Stomach (tissue), 9 donors: ENCODE data around the gene KRTAP4-2. TPM values are rescaled to one million over a fixed set of nuclear protein-coding genes. Genes with fewer than 3 reads are reported as not detected.

Experiments used
- DNase-seq, 2 donors: peaks; one replicate each; pipeline versions ENCODE4 v3.0.0 to v3.0.0-alpha.2; 2013 to 2019
- H3K27ac ChIP-seq, 5 donors: fragments of 200-600 bp in 4 of 5; sonication (generic) in 4 of 5; one replicate each; pipeline ENCODE4 v1.5.1; 2013 to 2019; ENCODE audit warnings: mild to moderate bottlenecking in 1 of 5, moderate library complexity in 1 of 5
- H3K27me3 ChIP-seq, 3 donors: fragments of 200-600 bp; sonication (generic); one replicate each; pipeline ENCODE4 v1.5.1; 2017 to 2019; ENCODE audit warnings: mixed run types in 1 of 3
- H3K36me3 ChIP-seq, 4 donors: fragments of 200-600 bp; sonication (generic); 1 replicate in 3 of 4; 2 replicates in 1 of 4; pipeline ENCODE4 v1.5.1; 2016 to 2019
- H3K4me1 ChIP-seq, 4 donors: fragments of 200-600 bp; sonication (generic); one replicate each; pipeline ENCODE4 v1.5.1; 2016 to 2019
- H3K4me3 ChIP-seq, 4 donors: fragments of 200-600 bp; sonication (generic) in 3 of 4; one replicate each; pipeline ENCODE4 v1.5.1; 2016 to 2019; ENCODE audit warnings: mild to moderate bottlenecking in 1 of 4
- H3K9me3 ChIP-seq, 4 donors: fragments of 200-600 bp; sonication (generic); one replicate each; pipeline ENCODE4 v1.5.1; 2016 to 2019
- EP300 ChIP-seq: sonication (generic); formaldehyde crosslinking; IDR thresholded peaks from one replicate; pipeline ENCODE4 v1.6.1; 2017; ENCODE audit warnings: antibody characterized with exemption
- POLR2A ChIP-seq, 4 donors: fragments of 450-650 bp; IDR thresholded peaks; one replicate each; pipeline ENCODE4 v1.6.1; 2016; ENCODE audit warnings: antibody characterized with exemption in 4 of 4, control low read depth in 2 of 4, mild to moderate bottlenecking in 1 of 4, moderate library complexity in 1 of 4
- POLR2AphosphoS5 ChIP-seq, 3 donors: sonication (generic); formaldehyde crosslinking; IDR thresholded peaks; one replicate each; pipeline ENCODE4 v1.6.1; 2016; ENCODE audit warnings: antibody characterized with exemption in 3 of 3
- WGBS, 5 donors: extraction: QIAGEN DNeasy Blood & Tissue Kit in 3 of 5; methylation state at CpG; one replicate each; pipeline versions ENCODE4 v1.1.5 to v1.1.7; 2013 to 2018; 5-methylcytosine and 5-hydroxymethylcytosine counted together
- intact Hi-C: fragments of 100-400 bp; cut with DNase I; formaldehyde crosslinking; loops from one replicate; pipeline ENCODE4 v1.15.1; 2023; ENCODE audit warnings: low total_unique reads
- polyA plus RNA-seq, 3 donors: library from polyadenylated mRNA; stranded (reverse); fragments of 200-250 nt; gene quantifications; one replicate each; pipeline ENCODE4 v1.2.3, GENCODE V29; 2013
- total RNA-seq, 5 donors: library from RNA; depleted of rRNA; stranded (reverse); fragments of >200 nt; gene quantifications; one replicate each; pipeline versions ENCODE4 v1.1.0 to v1.2.3, GENCODE V29; 2014 to 2016
- TF ChIP-seq, protein P1 (sequence below), 7 experiments: fragments of 450-650 bp in 4 of 7; fragments of 200-600 bp in 3 of 7; sonication (generic) in 3 of 7; IDR thresholded peaks; one replicate each; pipeline ENCODE4 v1.5.1; 2016 to 2019; ENCODE audit warnings: antibody characterized with exemption in 7 of 7, control low read depth in 2 of 7, mild to moderate bottlenecking in 1 of 7
- donor health status: healthy with polysubstance abuse.
- donor health status: Bipolar disorder and iron deficiency.
- donor health status: healthy.

The KRTAP4-2 gene
- total and polyA plus RNA-seq, 8 donors, result not detected

DNA sequence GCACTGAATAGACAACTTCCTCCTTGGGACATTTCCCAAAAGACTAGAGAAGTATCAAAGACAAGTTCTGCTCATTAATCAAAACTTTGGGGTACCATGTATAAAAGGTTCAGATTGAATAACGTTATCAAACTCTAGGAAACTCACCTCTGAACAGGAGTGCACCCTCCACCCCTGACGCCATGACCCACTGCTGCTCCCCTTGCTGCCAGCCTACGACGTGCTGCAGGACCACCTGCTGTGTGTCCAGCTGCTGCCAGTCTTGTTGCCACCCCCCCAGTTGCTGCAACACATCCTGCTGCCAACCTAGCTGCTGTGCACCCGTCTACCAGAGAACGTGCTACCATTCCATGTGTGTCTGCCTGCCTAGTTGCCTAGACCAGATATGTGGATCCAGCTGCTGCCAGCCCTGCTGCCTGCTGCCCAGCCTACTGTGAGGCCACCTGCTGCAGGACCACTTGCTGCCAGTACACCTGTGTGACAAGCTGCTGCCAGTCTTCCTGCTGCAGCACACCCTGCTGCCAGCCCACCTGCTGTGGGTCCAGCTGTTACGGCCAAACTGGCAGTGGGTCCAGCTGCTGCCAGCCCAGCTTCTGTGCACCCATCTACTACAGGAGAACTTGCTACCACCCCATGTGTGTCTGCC lies 34.6 kb upstream of the KRTAP4-2 start:
- H3K4me3 ChIP-seq, result no peak overlapping the region
- intact Hi-C loops, result no loop called here
- H3K4me1 ChIP-seq, result no peaks in the 10 kb centered on the region
- no peaks in the 10 kb centered on the region for H3K36me3 ChIP-seq
- TF ChIP-seq, protein P1, sequence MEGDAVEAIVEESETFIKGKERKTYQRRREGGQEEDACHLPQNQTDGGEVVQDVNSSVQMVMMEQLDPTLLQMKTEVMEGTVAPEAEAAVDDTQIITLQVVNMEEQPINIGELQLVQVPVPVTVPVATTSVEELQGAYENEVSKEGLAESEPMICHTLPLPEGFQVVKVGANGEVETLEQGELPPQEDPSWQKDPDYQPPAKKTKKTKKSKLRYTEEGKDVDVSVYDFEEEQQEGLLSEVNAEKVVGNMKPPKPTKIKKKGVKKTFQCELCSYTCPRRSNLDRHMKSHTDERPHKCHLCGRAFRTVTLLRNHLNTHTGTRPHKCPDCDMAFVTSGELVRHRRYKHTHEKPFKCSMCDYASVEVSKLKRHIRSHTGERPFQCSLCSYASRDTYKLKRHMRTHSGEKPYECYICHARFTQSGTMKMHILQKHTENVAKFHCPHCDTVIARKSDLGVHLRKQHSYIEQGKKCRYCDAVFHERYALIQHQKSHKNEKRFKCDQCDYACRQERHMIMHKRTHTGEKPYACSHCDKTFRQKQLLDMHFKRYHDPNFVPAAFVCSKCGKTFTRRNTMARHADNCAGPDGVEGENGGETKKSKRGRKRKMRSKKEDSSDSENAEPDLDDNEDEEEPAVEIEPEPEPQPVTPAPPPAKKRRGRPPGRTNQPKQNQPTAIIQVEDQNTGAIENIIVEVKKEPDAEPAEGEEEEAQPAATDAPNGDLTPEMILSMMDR (IDR thresholded peaks at IDR 0.05), result no peak
- TF ChIP-seq POLR2A (IDR thresholded peaks at IDR 0.05), result no peak
- TF ChIP-seq POLR2AphosphoS5 (IDR thresholded peaks at IDR 0.05), result no peak
- no peak for TF ChIP-seq EP300
- H3K27ac ChIP-seq, result no peak overlapping the region
- peaks cover 0 to 30% (median 11%) of the 10 kb centered on the region in 3 donors for H3K27me3 ChIP-seq
- DNase-seq, result peak in 1 of 2 donors; percentile 3
- WGBS, 5 donors, result 61 to 72% (median 65%) methylated on average over 7 of the region's 7 CpGs
- no peaks in the 10 kb centered on the region for H3K9me3 ChIP-seq

DNA sequence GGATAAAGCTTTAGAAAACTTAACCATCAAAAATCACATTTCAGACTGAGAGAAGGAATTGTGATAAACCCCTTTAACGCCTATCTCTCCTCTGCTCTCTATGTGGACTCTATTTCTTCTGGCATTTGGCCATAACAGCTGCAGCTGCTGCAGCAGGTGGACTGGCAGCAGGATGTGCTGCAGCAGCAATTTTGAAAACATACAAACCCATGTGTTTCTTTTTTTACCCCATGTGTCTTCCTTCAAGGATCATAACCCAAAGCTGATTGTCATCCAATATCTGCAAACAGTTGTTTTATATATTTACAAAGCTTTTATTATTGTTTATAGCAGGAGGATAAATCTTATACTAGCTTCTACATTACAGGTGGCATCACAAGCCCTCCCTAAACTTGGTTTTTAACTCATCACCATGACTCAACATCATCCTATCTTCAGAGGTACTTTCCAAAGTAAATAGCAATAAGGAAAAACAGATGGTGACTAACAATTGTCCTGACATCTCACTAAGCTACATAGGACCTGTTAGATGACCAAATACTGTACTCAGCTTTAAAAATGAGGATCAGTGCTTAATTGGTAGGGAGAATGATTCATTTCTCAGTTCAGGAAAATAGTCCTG lies 33.9 kb upstream of the KRTAP4-2 start:
- peaks cover 0 to 30% (median 11%) of the 10 kb centered on the region in 3 donors for H3K27me3 ChIP-seq
- DNase-seq, result peak in 1 of 2 donors; percentile 22
- 18 to 44% (median 34%) methylated on average over 1 of the region's 1 CpG for WGBS, 5 donors
- no peaks in the 10 kb centered on the region for H3K9me3 ChIP-seq
- H3K4me3 ChIP-seq, result no peak overlapping the region
- no peaks in the 10 kb centered on the region for H3K36me3 ChIP-seq
- intact Hi-C loops, result no loop called here
- no peak for TF ChIP-seq POLR2AphosphoS5 (IDR thresholded peaks at IDR 0.05)
- no peak for TF ChIP-seq EP300
- TF ChIP-seq, protein P1 (IDR thresholded peaks at IDR 0.05), result no peak
- TF ChIP-seq POLR2A (IDR thresholded peaks at IDR 0.05), result no peak
- H3K27ac ChIP-seq, result no peak overlapping the region
- H3K4me1 ChIP-seq, result no peaks in the 10 kb centered on the region

DNA sequence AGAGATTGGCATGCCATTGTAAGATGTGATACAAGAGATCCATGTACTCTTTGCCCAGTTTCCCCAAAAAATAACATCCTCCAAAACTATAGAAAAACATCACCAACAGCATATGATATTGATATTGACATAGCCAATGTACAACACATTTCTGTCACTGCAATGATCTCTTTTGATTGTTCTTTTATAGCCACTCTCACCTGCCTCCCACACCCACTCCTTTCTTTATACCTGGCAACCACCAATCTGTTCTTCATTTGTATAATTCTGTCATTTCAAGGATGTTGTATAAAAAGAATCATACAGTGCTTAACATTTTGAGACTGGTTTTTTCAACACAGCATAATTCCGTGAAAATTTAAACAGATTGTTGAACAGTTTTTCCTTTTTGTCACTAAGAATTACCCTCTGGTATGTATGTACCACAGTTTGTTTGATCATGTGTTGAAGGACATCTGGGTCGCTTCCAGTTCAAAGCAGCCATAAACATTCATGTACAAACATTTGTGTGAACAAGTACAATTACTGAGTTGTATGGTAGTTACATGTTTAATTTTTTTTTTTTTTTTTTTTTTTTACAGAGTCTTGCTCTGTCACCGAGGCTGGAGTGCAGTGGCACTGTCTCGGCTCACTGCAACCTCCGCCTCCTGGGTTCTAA lies 21.5 kb upstream of the KRTAP4-2 start:
- 56 to 75% (median 59%) methylated on average over 5 of the region's 5 CpGs for WGBS, 5 donors
- no peak for TF ChIP-seq POLR2AphosphoS5 (IDR thresholded peaks at IDR 0.05)
- TF ChIP-seq EP300, result no peak
- TF ChIP-seq POLR2A (IDR thresholded peaks at IDR 0.05), result no peak
- TF ChIP-seq, protein P1 (IDR thresholded peaks at IDR 0.05), result no peak
- no peak overlapping the region for H3K27ac ChIP-seq

DNA sequence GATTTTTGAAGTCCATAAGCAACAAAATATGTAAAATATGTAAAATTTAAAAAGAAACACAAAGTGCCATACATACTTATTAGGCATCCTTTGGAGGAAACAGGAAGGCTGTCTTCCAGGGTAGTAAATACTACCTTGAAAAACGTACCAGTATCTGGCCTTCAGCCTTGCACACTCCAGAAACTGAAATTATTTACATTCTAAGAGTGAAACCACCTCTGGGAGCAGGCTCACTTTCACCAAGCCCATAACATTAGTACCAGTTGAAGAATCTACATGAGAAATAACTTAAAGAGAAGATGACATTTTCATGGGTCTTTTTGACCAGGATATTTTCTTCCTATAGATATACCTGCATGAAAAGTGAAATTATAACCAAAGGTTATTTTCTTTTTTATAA lies 18.0 kb upstream of the KRTAP4-2 start:
- Histone ChIP-seq H3K4me3 (no peak overlapping the region), H3K9me3 (peaks cover 0 to 3% (median 0%) of the 10 kb centered on the region in 4 donors), H3K4me1 (no peaks in the 10 kb centered on the region), H3K36me3 (no peaks in the 10 kb centered on the region), H3K27ac (no peak overlapping the region), H3K27me3 (no peaks in the 10 kb centered on the region)
- TF ChIP-seq POLR2A (IDR thresholded peaks at IDR 0.05) (no peak), EP300 (no peak), POLR2AphosphoS5 (IDR thresholded peaks at IDR 0.05) (no peak)
- intact Hi-C loops, result no loop called here
- WGBS, 5 donors, result 34 to 46% (median 36%) methylated on average over 1 of the region's 1 CpG
- no peak for DNase-seq

More for the DNA sequence above, 21.5 kb upstream of the KRTAP4-2 start:
- Histone ChIP-seq H3K9me3 (peaks cover 0 to 3% (median 0%) of the 10 kb centered on the region in 4 donors), H3K4me1 (no peaks in the 10 kb centered on the region), H3K27me3 (no peaks in the 10 kb centered on the region), H3K4me3 (no peak overlapping the region), H3K36me3 (no peaks in the 10 kb centered on the region)
- intact Hi-C loops, result no loop called here
- no peak for DNase-seq
